ENCODE measurements around the gene CASQ2.
"Not testable (repeated sequence)": the region's sequence is repeated elsewhere in the genome, so short reads cannot be mapped to it uniquely, and the experiment has no call there.

Gene CASQ2

GRCh38 chr1:115781851-115782250 is 13.3 kb upstream of the CASQ2 start:
- intact Hi-C loops (cut with DNase I), result no loop called here
- no peak for DNase-seq

- intact Hi-C loops (cut with DNase I), result no loop called here
- DNase-seq, result no peak
These were observed 12.8 kb upstream of the CASQ2 start for GRCh38 chr1:115781343-115781742.

- DNase-seq; intact Hi-C loops (cut with DNase I): not testable (repeated sequence)
These were observed 12.1 kb upstream of the CASQ2 start for GRCh38 chr1:115780655-115781054.

GRCh38 chr1:115779075-115779474 is 10.6 kb upstream of the CASQ2 start:
- intact Hi-C loops (cut with DNase I); DNase-seq: not testable (repeated sequence)

- DNase-seq, result peak in 4 of 10 donors; percentile 25 to 39 (median 34)
- intact Hi-C loops (cut with DNase I), result loop anchor here (5.0 kb wide), 3 partner anchors 55 to 635 kb away; no protein-coding TSS in a partner anchor
These were observed 3.4 kb upstream of the CASQ2 start for GRCh38 chr1:115771847-115772457.

GRCh38 chr1:115771094-115771846 is 2.8 kb upstream of the CASQ2 start:
- intact Hi-C loops (cut with DNase I), result loop anchor here (5.0 kb wide), 3 partner anchors 54 to 634 kb away; no protein-coding TSS in a partner anchor
- no peak for DNase-seq

- no peak for DNase-seq
- intact Hi-C loops (cut with DNase I), result no loop called here
These were observed 1.1 kb downstream of the CASQ2 start for GRCh38 chr1:115767403-115767802.

- no peak for DNase-seq
- intact Hi-C loops (cut with DNase I), result no loop called here
These were observed 3.4 kb downstream of the CASQ2 start for GRCh38 chr1:115765091-115765490.

- no peak for DNase-seq
- intact Hi-C loops (cut with DNase I), result no loop called here
These were observed 4.0 kb downstream of the CASQ2 start for GRCh38 chr1:115764541-115764940.

- DNase-seq, result no peak
- intact Hi-C loops (cut with DNase I), result no loop called here
These were observed 5.7 kb downstream of the CASQ2 start for GRCh38 chr1:115762779-115763178.

GRCh38 chr1:115761601-115762302 is 6.8 kb downstream of the CASQ2 start:
- intact Hi-C loops (cut with DNase I), result no loop called here

GRCh38 chr1:115757856-115758255 is 10.7 kb downstream of the CASQ2 start:
- intact Hi-C loops (cut with DNase I), result no loop called here
- DNase-seq, result no peak

More at GRCh38 chr1:115761601-115762302, 6.8 kb downstream of the CASQ2 start:
- DNase-seq, result no peak

- DNase-seq, result no peak
- intact Hi-C loops (cut with DNase I), result no loop called here
These were observed 11.2 kb downstream of the CASQ2 start for GRCh38 chr1:115757326-115757725.

- no peak for DNase-seq
- intact Hi-C loops (cut with DNase I), result no loop called here
These were observed 12.8 kb downstream of the CASQ2 start for GRCh38 chr1:115755456-115756370.

- DNase-seq, result no peak
These were observed 14.7 kb downstream of the CASQ2 start for GRCh38 chr1:115753830-115754229.

GRCh38 chr1:115753361-115753760 is 15.2 kb downstream of the CASQ2 start:
- no peak for DNase-seq
- intact Hi-C loops (cut with DNase I), result no loop called here

More at GRCh38 chr1:115753830-115754229, 14.7 kb downstream of the CASQ2 start:
- intact Hi-C loops (cut with DNase I), result no loop called here

GRCh38 chr1:115748401-115749150 is 19.9 kb downstream of the CASQ2 start:
- no peak for DNase-seq
- intact Hi-C loops (cut with DNase I), result no loop called here

GRCh38 chr1:115746021-115746690 is 22.4 kb downstream of the CASQ2 start:
- no peak for DNase-seq
- intact Hi-C loops (cut with DNase I), result no loop called here

Data from posterior cingulate gyrus (tissue), 11 donors.